Measurements from ENCODE around the gene PVR. TPM values are rescaled to one million over a fixed set of nuclear protein-coding genes. Genes with fewer than 3 reads are reported as not detected.

The PVR gene
- total RNA-seq = 10 to 100 TPM; 40.5 to 89.7 (median 44.2) TPM

DNA sequence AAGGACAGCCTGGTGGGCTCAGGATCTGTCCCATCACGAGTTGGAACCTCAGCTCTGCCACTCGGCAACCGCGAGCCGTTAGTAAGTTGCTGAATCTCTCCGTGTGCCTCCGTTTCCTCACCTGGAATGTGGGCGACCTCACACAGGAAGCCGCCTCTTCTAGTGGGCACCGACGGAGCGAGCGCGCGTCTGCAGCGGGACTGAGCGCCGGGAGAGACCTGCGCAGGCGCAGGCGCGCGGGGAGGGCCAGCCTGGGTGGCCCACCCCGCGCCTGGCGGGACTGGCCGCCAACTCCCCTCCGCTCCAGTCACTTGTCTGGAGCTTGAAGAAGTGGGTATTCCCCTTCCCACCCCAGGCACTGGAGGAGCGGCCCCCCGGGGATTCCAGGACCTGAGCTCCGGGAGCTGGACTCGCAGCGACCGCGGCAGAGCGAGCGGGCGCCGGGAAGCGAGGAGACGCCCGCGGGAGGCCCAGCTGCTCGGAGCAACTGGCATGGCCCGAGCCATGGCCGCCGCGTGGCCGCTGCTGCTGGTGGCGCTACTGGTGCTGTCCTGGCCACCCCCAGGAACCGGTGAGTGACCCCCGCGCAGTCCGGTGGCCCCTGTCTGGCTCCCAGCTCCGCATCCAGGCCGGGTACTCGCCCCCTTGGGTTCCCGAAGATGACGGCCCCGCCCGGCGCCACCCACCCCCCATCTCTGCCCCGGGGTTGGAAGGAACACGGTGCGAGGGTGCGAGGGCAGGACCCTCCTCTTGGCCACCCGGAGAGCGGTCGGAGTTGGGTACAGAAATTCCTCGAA, at the start of gene PVR:
Gene PVR, plus strand, starts transcription at position 306 of the 797 bp plus-strand sequence. Its CDS starts 187 bp downstream, at position 493.
- WGBS, 2 donors = 0 to 20% methylated on average over 2 to 28 of the region's 70 CpGs
- ATAC-seq (ENCODE audit: low FRiP score in 2 of 2) = peak; percentile 88 to 97
- TF ChIP-seq EP300 (IDR thresholded peaks at IDR 0.05) (no peak), POLR2AphosphoS5 (IDR thresholded peaks at IDR 0.05) (peak; percentile 57 to 73), CTCF (IDR thresholded peaks at IDR 0.05) (peak in 2 of 6 experiments; percentile 14 to 15), POLR2A (IDR thresholded peaks at IDR 0.05) (peak in 3 of 4 donors; percentile 42 to 82 (median 74))

GRCh38 chr19:44596428-44597130, 47.1 kb upstream of the PVR start:
- WGBS, 2 donors = 80% methylated on average over 10 of the region's 10 CpGs
- no peak overlapping the region for H3K27ac ChIP-seq
- ATAC-seq (ENCODE audit: low FRiP score in 2 of 2) = peak in 1 of 2 donors; percentile 56

More for the DNA sequence above, at the start of gene PVR:
- DNase-seq = peak; percentile 86 to 94
- H3K4me1 ChIP-seq = peaks cover 19 to 30% (median 25%) of the 10 kb centered on the region in 4 donors
- H3K4me3 ChIP-seq = peak within 1 kb of the TSS; percentile 51 to 87 (median 74)
- peak within 1 kb of the TSS; percentile 88 to 93 (median 91) for H3K27ac ChIP-seq
- H3K27me3 ChIP-seq = no peaks in the 10 kb centered on the region
- H3K36me3 ChIP-seq = peaks cover 0 to 13% (median 6%) of the 10 kb centered on the region in 4 donors
- H3K9me3 ChIP-seq = no peaks in the 10 kb centered on the region

GRCh38 chr19:44597131-44597491, 46.6 kb upstream of the PVR start:
- Histone ChIP-seq H3K27ac (no peak overlapping the region), H3K4me1 (peaks cover 5 to 14% (median 12%) of the 10 kb centered on the region in 4 donors), H3K27me3 (no peaks in the 10 kb centered on the region), H3K4me3 (no peak overlapping the region), H3K9me3 (no peaks in the 10 kb centered on the region), H3K36me3 (no peaks in the 10 kb centered on the region)
- no peak for ATAC-seq (ENCODE audit: low FRiP score in 2 of 2)
- TF ChIP-seq POLR2A (IDR thresholded peaks at IDR 0.05) (no peak), POLR2AphosphoS5 (IDR thresholded peaks at IDR 0.05) (no peak), CTCF (IDR thresholded peaks at IDR 0.05) (no peak), EP300 (IDR thresholded peaks at IDR 0.05) (no peak)
- WGBS, 2 donors = 59 to 83% methylated on average over 3 of the region's 3 CpGs
- no peak for DNase-seq

More at GRCh38 chr19:44596428-44597130, 47.1 kb upstream of the PVR start:
- H3K4me1 ChIP-seq = peaks cover 5 to 14% (median 13%) of the 10 kb centered on the region in 4 donors
- no peaks in the 10 kb centered on the region for H3K27me3 ChIP-seq
- H3K4me3 ChIP-seq = no peak overlapping the region
- H3K36me3 ChIP-seq = no peaks in the 10 kb centered on the region
- TF ChIP-seq POLR2AphosphoS5 (IDR thresholded peaks at IDR 0.05) (no peak), EP300 (IDR thresholded peaks at IDR 0.05) (no peak), CTCF (IDR thresholded peaks at IDR 0.05) (no peak), POLR2A (IDR thresholded peaks at IDR 0.05) (no peak)
- no peaks in the 10 kb centered on the region for H3K9me3 ChIP-seq
- no peak for DNase-seq

DNA sequence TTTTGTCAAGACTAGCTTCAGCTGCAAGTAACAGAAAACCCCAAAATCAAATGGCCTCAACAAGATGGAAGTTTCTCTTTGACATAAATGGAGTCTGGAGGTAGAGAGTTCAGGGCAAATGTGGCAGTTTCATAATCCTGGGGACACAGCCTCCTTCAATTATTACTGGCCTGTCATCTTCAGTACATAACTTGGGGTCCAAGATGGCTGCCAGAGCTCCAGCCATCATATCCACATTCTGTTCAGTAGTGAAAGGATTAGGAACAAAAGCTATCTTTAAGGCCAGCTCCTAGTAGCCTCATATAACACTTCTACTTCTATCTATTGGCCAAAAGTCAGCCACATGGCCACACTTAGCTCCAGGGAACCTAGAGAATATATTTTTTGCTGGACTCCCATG, 45.4 kb upstream of the PVR start:
- DNase-seq = no peak
- H3K4me3 ChIP-seq = no peak overlapping the region
- H3K36me3 ChIP-seq = no peaks in the 10 kb centered on the region
- TF ChIP-seq CTCF (IDR thresholded peaks at IDR 0.05) (no peak), POLR2AphosphoS5 (IDR thresholded peaks at IDR 0.05) (no peak), POLR2A (IDR thresholded peaks at IDR 0.05) (no peak), EP300 (IDR thresholded peaks at IDR 0.05) (no peak)
- no peak for ATAC-seq (ENCODE audit: low FRiP score in 2 of 2)
- peaks cover 0 to 14% (median 10%) of the 10 kb centered on the region in 4 donors for H3K4me1 ChIP-seq
- no peaks in the 10 kb centered on the region for H3K27me3 ChIP-seq
- no peaks in the 10 kb centered on the region for H3K9me3 ChIP-seq
- no peak overlapping the region for H3K27ac ChIP-seq
